NCI-H526 (cell line): Measurements from ENCODE around the gene PER1.

Experiments used
- DNase-seq, 2 experiments: peaks; one replicate each; lab custom pipeline; 2025; lab: John Stamatoyannopoulos, UW

The PER1 gene

GRCh38 chr17:8141741-8142140 is 10.5 kb downstream of the PER1 start:
- DNase-seq: no peak

GRCh38 chr17:8141045-8141444 is 11.2 kb downstream of the PER1 start:
- DNase-seq: no peak

GRCh38 chr17:8140065-8141029 is 11.9 kb downstream of the PER1 start:
- DNase-seq: no peak

GRCh38 chr17:8138672-8139371 is 13.4 kb downstream of the PER1 start:
- peak; percentile 93 to 95 for DNase-seq

- no peak for DNase-seq
Measured at GRCh38 chr17:8138374-8138671, 13.9 kb downstream of the PER1 start.

- no peak for DNase-seq
Measured at GRCh38 chr17:8137645-8138373, 14.4 kb downstream of the PER1 start.

GRCh38 chr17:8133941-8134340 is 18.3 kb downstream of the PER1 start:
- DNase-seq: no peak

GRCh38 chr17:8133399-8133798 is 18.8 kb downstream of the PER1 start:
- no peak for DNase-seq

GRCh38 chr17:8131844-8132441 is 20.3 kb downstream of the PER1 start:
- no peak for DNase-seq

GRCh38 chr17:8128125-8128784 is 23.9 kb downstream of the PER1 start:
- peak; percentile 18 to 37 for DNase-seq

- DNase-seq: peak in 1 of 2 experiments; percentile 65
Measured at GRCh38 chr17:8126491-8127066, 25.6 kb downstream of the PER1 start.

GRCh38 chr17:8125947-8126490 is 26.2 kb downstream of the PER1 start:
- peak in 1 of 2 experiments; percentile 50 for DNase-seq

- peak; percentile 43 to 72 for DNase-seq
Measured at GRCh38 chr17:8125154-8125946, 26.9 kb downstream of the PER1 start.

GRCh38 chr17:8124350-8125153 is 27.7 kb downstream of the PER1 start:
- peak in 1 of 2 experiments; percentile 42 for DNase-seq

GRCh38 chr17:8123695-8124349 is 28.4 kb downstream of the PER1 start, which contains the start of gene HES7:
Gene HES7, minus strand, starts transcription at chr17:8124106. Its CDS starts 22 bp downstream, at chr17:8124084.
- DNase-seq: peak in 1 of 2 experiments; percentile 37

GRCh38 chr17:8122924-8123694 is 29.1 kb downstream of the PER1 start:
- DNase-seq: peak in 1 of 2 experiments; percentile 33

- peak in 1 of 2 experiments; percentile 26 for DNase-seq
Measured at GRCh38 chr17:8122422-8122923, 29.7 kb downstream of the PER1 start.
